ENCODE measurements around the gene ADCY7.

Gene ADCY7

GRCh38 chr16:50251375-50252081, 14.8 kb upstream of the ADCY7 start:
- DNase-seq: peak; percentile 75

GRCh38 chr16:50252082-50252611, 14.2 kb upstream of the ADCY7 start:
- no peak for DNase-seq

GRCh38 chr16:50252874-50253513, 13.4 kb upstream of the ADCY7 start:
- no peak for DNase-seq

- DNase-seq: no peak
Observed at GRCh38 chr16:50253514-50253910, 12.8 kb upstream of the ADCY7 start.

GRCh38 chr16:50254072-50254471, 12.3 kb upstream of the ADCY7 start:
- DNase-seq: no peak

- no peak for DNase-seq
Observed at GRCh38 chr16:50255538-50255937, 10.8 kb upstream of the ADCY7 start.

- no peak for DNase-seq
Observed at GRCh38 chr16:50256604-50257003, 9.7 kb upstream of the ADCY7 start.

GRCh38 chr16:50257876-50258275, 8.5 kb upstream of the ADCY7 start:
- DNase-seq: no peak

- DNase-seq: peak; percentile 46
Observed at GRCh38 chr16:50259334-50260205, 6.8 kb upstream of the ADCY7 start.

- no peak for DNase-seq
Observed at GRCh38 chr16:50260206-50261159, 5.9 kb upstream of the ADCY7 start.

- no peak for DNase-seq
Observed at GRCh38 chr16:50261160-50261706, 5.1 kb upstream of the ADCY7 start.

GRCh38 chr16:50261707-50262235, 4.6 kb upstream of the ADCY7 start:
- DNase-seq: no peak

- no peak for DNase-seq
Observed at GRCh38 chr16:50263060-50263909, 3.1 kb upstream of the ADCY7 start.

GRCh38 chr16:50263940-50264929, 2.1 kb upstream of the ADCY7 start:
- DNase-seq: no peak

- no peak for DNase-seq
Observed at GRCh38 chr16:50265260-50265659, 1.1 kb upstream of the ADCY7 start.

- DNase-seq: no peak
Observed at GRCh38 chr16:50265716-50266336, 525 bp upstream of the ADCY7 start.

- no peak for DNase-seq
Observed at GRCh38 chr16:50267151-50267631, 840 bp downstream of the ADCY7 start.

GRCh38 chr16:50267651-50268050, 1.3 kb downstream of the ADCY7 start:
- DNase-seq: no peak

GRCh38 chr16:50268352-50268751, 2.0 kb downstream of the ADCY7 start:
- DNase-seq: no peak
